T-helper 2 cell treated with Interferon-gamma antibody and Interleukin-4, amounts not matched to agents 100 ng/mL and 5 ng/mL, for 36 hours (primary cell): ENCODE data around the gene RBX1. TPM values are rescaled to one million over a fixed set of nuclear protein-coding genes. Genes with fewer than 3 reads are reported as not detected.

Source experiments
- intact Hi-C: fragments of 100-400 bp; cut with micrococcal nuclease; formaldehyde crosslinking; loops from one replicate; pipeline ENCODE4 v1.15.1; 2023
- total RNA-seq: library from RNA; stranded (reverse); gene quantifications from 2 replicates; pipeline ENCODE4 v1.2.3, GENCODE V29; 2022

RBX1 gene
- total RNA-seq, 1 donor from 2014 or later, result 84.9 TPM

DNA sequence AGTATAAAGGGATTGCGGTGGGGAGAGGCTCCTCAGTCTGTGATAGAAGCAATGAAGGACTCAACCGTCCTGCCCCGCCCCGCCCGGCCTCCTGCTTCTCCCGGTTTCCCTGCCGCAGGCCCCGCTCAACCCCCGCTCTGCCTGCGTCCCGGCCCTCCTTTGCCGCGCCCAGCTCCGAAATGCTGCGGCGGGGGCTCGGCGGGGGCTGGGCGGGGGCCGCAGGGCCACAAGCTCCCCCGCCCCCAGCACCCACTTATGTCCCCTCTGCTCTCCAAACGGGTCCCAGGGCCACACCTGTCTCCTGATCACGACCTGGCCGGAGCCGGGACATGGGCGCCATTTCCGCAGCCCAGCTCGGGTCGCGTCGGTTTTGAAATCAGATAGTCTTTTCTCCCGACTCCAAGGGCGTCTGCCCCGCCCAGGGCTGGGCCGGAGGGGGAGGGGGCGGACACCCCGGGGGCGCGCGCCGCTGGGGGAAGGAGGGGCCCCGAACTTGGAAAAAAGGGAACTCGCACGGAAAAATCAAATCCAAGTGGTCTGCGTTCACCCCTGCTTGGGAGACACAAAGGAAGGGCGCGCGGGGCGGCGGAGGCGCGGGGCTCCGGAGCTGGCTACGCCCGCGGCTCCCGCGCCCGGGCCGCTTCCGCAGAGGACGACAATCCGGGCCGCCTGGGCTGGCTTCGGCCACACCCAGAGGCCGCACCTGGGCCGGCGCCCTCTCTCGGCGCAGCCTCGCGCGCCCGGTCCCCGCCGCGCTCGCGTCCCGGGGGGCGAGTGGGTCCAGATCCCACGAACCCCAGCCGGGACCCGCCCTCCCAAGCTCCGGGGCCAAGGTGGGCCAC lies 70.7 kb downstream of the RBX1 start:
- intact Hi-C loops, result loop anchor here (1.0 to 2.0 kb wide), 2 partner anchors 69 to 71 kb away; partner anchors contain the start of gene RBX1

DNA sequence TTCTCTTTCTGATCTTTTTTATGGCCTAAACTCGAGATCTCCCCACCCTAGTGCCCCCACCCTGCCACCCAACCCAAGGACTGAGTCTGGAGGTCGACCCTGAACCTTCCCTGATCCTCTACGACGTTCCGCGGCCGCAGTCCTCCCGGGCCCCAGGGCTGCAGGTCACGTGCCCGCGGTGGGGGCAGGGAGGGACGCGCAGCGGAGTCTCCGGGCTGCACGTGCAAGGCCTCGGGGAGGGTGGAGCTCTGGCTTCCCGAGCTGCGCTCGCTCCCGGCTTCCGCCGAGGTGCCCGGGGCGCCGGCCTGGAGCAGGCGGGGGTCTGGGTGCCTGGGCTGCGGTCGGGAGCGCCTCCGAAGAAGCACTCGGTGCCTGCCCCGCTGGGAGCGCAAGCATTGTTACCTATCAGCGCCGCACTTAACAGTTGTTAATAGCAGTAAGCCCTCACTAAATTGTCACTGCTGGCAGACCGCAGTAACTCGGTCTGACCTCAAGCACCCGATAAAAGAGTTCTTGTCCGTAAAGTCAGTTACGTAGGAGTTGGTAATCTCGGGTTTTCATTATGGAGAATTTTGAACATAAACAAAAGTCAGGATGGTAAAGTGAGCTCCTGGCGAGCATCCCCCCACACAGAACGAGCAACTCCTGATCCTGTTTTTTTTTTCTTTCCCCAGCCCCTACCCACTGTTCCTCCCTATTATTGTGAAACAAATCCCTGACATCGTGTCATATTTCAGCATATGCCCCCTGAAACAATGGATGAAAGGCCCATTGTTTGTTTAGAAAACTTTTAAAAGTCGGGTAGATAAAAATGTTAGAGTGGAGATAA lies 71.5 kb downstream of the RBX1 start:
- intact Hi-C loops, result loop anchor here (1.0 to 2.0 kb wide), 2 partner anchors 69 to 72 kb away; partner anchors contain the start of gene RBX1

Other genes with a start within 250 kb of the RBX1 start
- 21.6 and 22.2 TPM in 2 replicates for gene SLC25A17, start 132.0 kb upstream of the RBX1 start, total RNA-seq
- gene ST13, start 94.7 kb upstream of the RBX1 start, total RNA-seq, result 139 and 147 TPM in 2 replicates
- 13.3 and 14.0 TPM in 2 replicates for gene XPNPEP3, start 94.2 kb upstream of the RBX1 start, total RNA-seq
- not detected in 2 replicates for gene DNAJB7, start 89.3 kb upstream of the RBX1 start, total RNA-seq
- 76.8 and 87.2 TPM in 2 replicates for gene EP300, start 141.2 kb downstream of the RBX1 start, total RNA-seq